A549 treated with AZD2906 at 1 μM for 4 hours (cell line): Measurements from ENCODE around the gene GALNT9. TPM values are rescaled to one million over a fixed set of nuclear protein-coding genes. Genes with fewer than 3 reads are reported as not detected.

Experiments used
- total RNA-seq: library from RNA; stranded (reverse); fragments of 200-300 nt; extraction: Qiagen RNA extraction; gene quantifications from 5 replicates; pipeline ENCODE4 v1.2.3, GENCODE V29; 2022

GALNT9 gene
- 2.8 to 5.5 TPM (median 4.2 TPM) in 5 replicates for total RNA-seq

GRCh38 chr12:132329036-132329719 lies at the start of gene GALNT9:
Gene GALNT9, minus strand, starts transcription at chr12:132329589. Its CDS starts 386 bp downstream, at chr12:132329203.

Other genes with a start within 250 kb of the GALNT9 start
- gene DDX51, start 185.3 kb downstream of the GALNT9 start, total RNA-seq: 18.5 to 27.9 TPM (median 26.5 TPM) in 5 replicates
- gene NOC4L, start 185.1 kb downstream of the GALNT9 start, total RNA-seq: 39.1 to 63.6 TPM (median 58.2 TPM) in 5 replicates
- 94.9 to 117 TPM (median 106 TPM) in 5 replicates for gene FBRSL1, start 160.6 kb upstream of the GALNT9 start, total RNA-seq